ENCODE data around the gene ODF2.
"Not testable (repeated sequence)": the region's sequence is repeated elsewhere in the genome, so short reads cannot be mapped to it uniquely, and the experiment has no call there.

ODF2 gene

DNA sequence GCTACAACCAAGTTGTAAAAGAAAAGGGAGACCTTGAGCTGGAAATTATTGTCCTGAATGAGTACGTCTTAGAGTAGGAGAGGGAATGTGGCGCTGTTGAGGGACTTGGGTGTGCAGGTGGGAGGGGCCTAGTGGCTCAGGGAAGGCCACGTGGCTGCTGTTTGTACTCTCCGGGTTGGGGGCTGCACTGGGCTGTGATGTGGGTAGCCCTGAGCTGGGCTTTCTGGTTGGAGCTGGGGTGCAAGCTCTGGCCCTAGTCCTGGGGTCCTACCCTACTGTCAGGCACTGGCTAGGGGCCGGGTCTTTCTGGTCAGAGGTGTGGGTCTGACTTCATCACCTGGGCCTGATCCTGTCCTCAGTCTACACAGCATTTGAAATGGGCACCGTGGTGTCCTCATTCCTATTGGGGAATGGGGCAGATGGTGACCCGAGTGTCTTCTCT lies 29.6 kb downstream of the ODF2 start:
- no peak for DNase-seq

DNA sequence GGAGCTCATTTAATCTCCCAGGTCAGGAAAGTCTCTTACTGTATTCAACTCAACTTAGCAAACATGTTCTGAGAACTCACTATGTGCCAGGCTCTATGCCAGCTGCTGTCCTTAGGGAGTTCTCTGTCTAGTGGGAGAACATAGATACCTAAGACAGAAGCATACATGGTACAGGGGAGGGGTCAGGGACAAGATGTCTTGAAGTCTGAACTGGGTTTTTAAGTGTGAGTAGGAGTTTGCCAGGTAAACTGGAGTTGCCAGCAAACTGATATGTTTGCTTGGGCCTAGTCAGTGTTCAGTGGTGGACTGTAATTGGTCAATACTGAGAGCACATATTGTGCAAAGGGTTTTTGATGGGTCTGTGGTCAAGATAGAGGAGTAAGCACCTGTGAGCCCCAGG lies 30.4 kb downstream of the ODF2 start:
- DNase-seq = no peak

DNA sequence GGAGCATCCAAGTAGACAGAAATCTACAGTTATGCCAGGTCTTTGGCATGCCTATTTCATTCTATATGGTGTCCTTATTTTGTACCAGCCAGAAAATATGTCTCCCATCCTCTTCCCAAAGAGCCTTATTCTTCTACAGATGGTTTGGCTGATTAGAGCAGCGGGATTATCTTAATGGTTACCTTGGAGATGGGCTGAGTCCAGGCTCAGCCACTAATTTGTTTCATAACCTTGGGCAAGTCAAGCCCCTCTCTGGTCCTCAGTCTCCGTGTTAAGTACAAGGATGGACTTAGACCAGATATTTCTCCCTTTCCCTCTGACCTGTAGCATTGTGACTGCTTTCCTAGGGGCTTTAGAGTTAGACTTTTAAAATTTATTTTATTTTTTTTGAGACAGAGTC lies 37.6 kb downstream of the ODF2 start:
- no peak for DNase-seq

DNA sequence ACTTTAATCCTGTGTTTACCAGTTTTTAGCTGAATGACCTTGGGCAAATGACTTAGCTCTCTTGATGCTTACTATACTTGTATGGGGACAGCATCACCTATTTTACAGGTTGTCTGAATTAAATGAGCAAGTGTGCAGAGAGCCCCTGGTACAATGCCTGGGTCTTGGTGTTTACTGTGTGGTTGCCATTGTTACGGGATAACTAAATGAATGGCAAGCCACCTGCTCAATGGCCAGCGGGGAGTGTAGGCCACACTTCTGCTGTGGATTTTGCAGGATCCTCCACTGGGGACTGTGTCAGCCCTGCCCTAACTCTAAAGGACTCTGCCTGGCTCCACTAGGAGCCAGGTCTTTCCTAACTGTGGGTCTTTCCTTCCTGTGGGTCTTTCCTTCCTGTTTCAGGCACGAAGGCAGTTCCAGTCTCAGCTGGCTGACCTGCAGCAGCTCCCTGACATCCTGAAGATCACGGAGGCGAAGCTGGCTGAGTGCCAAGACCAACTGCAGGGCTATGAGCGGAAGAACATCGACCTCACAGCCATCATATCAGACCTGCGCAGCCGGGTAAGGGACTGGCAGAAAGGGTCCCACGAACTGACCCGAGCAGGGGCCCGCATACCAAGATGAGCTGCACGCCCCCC lies 38.4 kb downstream of the ODF2 start:
- DNase-seq = no peak

DNA sequence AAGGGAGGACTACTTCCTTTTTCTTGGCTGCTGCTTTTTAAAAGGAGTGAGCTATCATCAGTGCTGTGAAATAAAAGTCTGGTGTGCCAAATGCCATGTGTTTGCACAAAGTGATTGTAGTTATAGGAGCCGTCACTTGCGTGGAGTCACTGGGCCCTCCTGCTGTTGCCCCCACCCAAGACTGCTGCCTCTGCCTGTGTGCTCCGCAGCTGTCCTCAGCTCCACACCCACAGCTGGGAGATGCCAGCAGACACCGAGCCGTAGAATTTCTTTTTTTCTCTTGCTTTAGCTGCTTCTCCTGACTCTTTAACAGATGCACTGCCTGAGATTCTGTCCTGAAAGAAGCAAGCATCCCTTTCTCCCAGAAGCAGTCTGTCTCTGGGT lies 38.9 kb downstream of the ODF2 start:
- no peak for DNase-seq

DNA sequence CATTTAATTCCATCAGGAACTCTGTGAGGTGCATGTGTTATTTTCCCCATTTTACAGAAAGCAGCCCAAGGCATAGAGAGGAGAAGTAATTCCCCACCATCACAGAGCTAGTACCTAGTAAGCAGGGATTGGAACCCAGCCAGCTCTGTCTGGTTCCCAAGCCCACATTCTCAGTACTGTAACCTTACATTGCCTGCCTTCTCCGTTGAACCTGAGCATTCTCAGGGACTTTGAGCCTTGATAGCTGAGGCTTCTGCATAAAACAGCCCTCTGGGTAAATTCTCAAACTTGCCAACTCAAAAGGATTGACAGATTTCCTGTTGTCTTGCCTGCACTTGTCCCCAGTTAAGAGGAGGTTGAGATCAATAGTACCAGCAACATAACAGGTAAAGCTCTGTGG lies 39.5 kb downstream of the ODF2 start:
- no peak for DNase-seq

DNA sequence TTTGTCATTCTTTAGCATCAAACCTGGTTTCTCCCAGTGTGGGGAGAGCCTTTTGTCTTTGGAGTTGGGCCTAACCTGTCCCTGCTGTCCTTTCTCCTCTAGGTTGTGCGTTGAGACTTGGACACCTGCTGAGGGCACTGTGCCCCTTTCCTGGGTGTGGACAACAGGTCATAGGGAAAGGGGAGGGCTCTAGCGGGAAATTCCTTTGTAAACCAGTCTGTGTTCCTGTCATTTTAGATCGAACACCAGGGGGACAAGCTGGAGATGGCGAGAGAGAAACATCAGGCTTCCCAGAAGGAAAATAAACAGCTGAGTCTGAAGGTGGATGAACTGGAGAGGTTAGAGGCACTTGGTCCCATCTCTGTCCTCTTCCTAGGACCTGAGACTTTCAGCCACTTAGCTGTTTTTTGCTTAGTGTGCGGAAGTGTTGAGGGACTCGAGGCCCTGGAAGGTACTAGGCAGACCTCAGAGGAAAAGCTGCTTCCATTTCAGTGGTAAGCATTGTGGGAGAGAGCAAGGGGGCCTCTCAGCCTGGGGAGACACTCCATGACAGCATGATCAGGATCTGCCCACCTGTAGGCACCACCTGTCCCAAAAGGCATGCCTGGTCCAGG lies 40.1 kb downstream of the ODF2 start:
- DNase-seq = no peak

DNA sequence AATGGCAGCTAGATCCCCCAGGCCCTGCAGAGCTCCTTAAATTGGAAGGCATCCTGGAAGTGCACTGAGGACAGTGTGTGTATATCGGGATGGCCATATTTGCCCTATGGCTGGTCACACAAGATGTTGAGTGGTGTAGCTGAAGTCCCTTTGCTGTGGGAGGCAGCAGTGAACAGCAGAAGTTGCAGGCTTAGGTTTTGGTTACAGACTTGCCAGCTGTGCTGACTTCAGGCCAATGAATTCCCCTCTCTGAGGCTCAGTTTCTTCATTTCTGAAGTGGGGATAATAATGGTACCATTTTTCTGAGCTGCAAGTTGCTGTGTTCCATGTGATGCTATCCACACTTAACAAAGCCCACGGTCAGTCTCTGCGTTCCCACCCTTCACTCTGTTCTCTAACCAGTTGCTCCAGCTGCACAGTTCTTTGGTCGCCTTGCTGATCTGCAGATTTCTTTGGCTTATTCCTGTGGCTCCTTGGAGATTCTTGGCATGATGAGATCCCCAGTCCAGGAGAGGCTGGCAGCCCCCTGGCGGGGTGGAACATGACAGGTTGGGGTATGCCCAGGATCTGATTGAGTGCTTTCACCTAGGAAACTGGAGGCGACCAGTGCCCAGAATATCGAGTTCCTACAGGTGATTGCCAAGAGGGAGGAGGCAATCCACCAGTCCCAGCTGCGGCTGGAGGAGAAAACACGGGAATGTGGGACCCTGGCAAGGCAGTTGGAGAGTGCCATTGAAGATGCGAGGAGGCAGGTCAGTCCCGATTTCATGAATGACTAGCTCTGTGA lies 42.2 kb downstream of the ODF2 start:
- DNase-seq = no peak

DNA sequence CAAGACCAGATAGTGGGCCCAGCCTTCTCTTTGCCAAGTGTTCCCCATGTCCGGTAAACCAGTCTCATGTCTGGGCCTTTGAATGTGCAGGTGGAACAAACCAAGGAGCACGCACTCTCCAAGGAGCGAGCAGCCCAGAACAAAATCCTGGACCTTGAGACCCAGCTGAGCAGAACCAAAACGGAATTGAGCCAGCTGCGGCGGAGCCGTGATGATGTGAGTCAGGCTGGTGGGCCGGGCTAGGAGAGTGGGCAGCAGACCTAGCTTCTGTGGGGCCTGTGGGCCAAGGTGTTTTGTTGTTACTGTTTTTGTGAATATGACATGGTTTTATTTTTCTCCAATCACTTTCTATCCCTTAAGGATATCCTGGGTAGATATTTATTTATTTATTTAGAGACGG lies 43.1 kb downstream of the ODF2 start:
- DNase-seq = no peak

DNA sequence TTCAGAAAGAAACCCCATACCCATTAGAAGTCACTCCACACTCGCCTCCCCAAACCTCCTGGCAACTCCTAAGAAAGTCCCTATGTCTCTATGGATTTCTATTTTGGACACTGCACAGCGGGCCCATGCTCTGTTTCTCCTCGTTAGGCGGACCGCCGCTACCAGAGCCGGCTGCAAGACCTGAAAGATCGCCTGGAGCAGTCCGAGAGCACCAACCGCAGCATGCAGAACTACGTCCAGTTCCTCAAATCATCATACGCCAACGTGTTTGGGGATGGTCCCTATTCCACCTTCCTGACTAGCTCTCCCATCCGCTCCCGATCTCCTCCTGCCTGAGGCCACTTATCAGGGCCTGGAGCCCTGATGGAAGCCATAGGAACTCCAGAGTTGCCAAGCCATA lies 44.1 kb downstream of the ODF2 start:
- DNase-seq = no peak

DNA sequence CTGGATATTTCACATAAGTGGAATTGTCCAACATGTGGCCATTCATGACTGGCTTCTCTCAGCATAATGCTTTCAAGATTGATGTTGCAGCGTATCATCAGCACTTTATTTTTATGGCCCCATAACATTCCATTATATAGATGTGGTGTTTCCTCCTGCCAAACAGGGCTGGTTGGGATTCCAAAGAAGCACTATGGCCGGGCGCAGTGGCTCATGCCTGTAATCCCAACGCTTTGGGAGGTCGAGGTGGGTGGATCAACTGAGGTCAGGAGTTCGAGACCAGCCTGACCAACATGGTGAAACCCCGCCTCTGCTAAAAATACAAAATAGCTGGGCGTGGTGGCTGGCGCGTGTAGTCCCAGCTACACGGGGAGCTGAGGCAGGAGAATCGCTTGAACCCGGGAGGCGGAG lies 47.6 kb downstream of the ODF2 start:
- DNase-seq = not testable (repeated sequence)

DNA sequence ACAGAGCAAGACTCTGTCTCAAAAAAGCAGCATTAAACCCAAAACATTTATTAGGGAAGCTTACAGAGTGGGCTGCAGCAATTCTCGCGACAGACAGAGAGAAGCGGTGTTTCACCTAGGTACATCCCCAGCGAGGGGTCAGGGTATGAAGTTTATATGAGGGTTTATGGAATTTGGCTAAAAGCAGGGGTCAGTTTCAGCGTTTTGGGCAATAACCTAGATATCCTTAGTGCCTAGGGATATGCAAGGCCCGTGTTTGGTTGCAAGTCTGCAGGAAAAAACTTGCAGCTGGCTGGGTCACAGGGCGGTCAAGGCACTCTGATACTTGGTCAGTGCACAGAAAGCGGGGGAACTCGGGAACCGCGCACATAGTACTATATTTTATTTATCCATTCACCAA lies 48.1 kb downstream of the ODF2 start:
- no peak for DNase-seq

DNA sequence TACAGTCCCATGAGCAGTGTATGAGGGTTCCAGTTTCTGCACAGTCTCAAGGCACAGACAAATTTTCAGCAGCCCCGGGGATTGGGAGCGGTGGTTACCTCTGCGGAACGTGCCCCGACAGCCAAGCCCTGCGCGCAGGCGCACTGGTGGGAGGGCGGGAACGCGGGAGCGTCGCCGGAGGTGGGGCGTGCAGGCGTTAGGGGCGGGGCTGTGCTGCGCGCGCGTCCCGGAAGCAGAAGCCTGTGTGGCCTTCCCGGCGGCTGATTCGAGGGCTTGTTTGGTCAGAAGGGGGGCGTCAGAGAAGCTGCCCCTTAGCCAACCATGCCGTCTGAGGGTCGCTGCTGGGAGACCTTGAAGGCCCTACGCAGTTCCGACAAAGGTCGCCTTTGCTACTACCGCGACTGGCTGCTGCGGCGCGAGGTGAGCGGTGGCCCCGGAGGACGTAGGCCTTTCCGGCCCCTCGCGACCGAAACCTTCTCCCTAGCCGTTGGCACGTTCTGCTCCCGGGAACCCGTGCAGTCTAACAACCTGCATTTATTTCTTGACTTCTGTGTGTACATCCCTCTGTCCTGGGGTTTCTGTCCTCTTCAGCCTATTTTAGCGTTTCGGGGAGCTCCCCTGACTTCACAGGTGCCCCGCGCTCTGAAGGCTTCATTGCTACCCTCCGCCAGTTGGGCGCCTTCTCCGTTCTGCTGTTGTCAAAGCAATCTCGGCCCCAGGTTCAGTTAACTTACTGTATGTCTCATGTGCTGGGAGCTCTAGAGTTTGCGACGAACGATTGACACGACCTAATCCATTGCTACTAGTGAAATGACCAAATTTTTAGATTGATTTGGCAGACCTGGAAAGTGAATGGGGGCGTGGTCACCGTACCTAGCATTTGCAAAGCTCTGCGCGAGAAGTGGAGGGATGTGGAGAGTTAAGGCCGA lies 48.9 kb downstream of the ODF2 start, which contains the start of gene GLE1:
TSS of gene GLE1 (plus strand) at position 235 of the 929 bp plus-strand sequence. CDS start at position 322, 87 bp downstream.
- DNase-seq = peak; percentile 94 to 98 (median 95)

DNA sequence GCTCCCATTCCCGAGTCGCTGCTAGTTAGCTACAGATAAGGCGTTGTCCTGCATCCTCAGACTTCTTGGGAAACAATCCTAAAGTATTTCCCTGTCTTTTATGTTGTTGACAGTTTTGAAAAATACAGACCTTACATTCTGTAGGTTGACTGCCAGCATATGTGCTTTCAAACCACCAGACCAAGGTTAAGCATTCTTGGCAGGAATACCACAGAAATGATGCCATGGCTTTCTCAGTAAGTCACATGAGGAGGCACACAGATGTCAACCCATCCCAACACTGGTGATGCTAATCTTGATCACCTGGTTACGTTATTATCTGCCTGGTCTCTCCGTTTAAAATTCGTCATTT lies 49.6 kb downstream of the ODF2 start:
- DNase-seq = no peak

DNA sequence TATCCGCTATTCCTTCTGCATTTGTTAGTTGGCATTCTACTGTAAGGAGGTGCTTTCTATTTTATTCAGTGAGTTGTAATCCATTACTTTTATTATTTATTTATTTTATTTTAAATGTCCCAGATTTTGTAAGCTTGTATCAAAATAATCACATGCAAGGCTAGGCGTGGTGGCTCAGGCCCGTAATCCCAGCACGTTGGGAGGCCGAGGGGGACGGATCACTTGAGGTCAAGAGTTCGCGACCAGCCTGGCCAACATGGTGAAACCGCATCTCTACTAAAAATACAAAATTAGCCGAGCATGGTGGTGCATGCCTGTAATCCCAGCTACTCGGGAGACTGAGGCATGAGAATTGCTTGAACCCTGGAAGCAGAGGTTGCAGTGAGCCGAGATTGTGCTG lies 50.1 kb downstream of the ODF2 start:
- DNase-seq = not testable (repeated sequence)

DNA sequence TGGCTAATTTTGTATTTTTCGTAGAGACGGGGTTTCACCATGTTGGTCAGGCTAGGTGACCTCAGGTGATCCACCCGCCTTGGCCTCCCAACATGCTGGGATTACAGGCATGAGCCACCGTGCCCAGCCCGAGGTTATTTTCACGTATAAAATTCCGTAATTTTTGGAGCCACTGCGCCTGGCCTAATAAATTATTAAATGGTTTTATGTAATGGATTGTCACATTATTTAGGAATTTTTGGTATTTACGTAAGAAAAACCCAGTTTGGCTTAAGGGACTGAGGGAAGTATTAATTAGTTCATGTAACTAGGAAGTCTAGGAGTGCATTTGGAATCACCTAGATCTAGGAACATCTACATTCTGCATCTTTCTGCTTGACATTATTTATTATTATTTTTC lies 57.0 kb downstream of the ODF2 start:
- no peak for DNase-seq

DNA sequence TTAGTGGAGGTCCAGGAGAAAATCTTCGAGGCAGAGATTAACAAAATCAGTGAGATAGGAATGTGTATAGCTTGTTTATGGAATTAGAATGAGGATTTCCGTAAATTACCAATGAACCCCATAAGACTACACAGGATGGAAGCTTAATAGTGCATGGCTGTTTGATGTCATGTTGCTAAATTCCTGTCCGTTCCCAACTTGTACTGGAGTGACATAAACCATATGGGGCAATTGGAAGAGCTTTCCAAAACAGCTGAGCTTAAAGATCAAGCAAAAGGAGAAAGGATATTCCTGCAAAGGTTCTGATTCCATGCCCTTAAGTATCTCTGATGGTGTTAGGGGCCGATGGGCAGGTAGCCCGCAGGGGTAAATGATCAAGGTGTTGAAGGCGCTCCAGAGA lies 66.2 kb downstream of the ODF2 start:
- no peak for DNase-seq

DNA sequence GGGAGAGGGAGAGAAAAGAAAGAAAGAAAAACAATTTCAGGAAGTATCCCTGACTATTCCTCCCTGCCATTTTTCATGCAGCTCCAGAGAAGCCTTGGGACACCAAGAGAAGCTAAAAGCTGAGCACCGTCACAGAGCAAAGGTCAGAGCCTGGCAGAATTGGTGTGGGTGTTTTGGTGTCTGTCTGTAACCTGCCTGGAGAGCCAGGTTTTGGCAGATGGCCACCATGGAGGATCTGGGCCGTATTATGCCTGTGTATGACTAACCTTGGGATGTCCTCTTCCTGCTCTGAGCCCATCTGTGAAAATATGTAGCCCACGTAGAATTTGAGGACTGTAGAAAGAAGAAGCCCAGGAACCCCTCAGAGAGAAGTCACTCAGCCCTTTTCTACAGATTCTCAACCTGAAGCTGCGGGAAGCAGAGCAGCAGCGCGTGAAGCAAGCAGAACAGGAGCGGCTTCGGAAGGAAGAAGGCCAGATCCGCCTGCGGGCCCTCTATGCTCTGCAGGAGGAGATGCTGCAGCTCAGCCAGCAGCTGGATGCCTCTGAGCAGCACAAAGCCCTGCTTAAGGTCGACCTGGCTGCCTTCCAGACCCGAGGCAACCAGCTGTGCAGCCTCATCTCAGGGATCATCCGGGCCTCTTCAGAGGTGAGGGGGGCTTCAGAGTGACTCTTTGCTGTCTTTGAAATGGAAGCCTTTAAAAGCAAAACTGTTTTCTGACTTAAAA lies 67.6 kb downstream of the ODF2 start:
- no peak for DNase-seq

DNA sequence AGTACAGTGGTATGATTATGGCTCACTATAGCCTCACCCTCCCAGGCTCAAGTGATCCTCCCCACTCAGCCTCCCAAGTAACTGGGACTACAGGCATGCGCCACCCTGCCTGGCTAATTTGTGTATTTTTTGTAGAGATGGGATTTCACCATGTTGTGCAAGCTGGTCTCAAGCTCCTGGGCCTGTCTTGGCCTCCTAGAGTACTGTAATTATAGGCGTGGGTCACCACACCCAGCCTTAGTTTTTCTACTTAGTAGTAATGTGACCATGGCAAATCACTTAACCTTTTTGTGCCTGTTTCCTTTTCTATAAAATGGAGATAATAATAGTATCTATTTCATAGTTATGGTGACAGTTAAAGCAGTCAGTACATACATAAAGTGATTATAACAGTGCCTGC lies 70.9 kb downstream of the ODF2 start:
- DNase-seq = no peak

DNA sequence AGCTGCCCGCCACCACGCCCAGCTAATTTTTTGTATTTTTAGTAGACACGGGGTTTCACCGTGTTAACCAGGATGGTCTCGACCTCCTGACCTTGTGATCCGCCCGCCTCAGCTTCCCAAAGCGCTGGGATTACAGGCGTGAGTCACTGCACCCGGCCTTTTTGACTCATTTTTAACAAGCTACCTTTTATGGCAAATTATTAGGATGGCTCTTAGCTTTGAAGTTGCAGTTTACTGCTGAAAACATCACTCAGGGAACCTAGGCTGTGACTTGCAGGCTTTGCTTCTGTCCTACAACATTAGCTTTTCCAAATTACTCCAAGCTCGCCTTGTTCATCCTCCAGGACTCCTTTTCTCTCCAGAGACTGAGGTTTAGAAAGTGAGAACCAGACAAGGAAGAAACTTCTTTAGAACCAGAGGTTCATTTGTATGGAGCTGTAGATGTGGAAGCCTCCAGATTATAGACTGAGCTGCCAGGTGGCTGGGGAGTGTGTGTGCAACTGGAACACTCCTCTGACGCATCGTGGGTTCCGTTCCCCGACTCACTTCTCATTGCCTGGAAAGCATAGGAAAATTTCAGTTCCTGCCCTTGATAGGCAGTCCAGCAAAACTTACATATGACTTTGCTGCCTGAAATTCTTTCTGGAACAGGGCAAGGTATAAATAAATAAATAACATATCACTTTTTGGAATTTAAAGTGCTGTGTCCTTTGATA lies 72.8 kb downstream of the ODF2 start:
- DNase-seq = no peak

DNA sequence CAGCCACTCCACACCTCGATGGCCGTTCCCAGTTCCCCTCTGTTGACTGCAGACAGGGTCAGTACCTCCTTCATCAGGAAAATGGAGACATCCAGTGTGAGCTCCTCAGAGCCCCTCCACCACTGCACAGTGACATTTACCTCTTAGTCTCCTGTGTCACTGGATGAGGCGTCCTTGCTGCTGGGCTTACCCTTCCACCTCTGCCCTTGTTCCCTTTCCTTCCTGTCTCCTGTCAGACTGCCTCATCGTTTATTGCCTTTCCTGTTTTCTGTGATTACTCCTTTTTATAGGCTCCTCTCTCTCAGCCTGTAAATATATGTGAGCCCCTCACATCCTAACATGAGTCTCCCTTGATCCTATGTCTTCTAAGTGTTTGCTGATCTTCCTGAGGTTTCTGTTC lies 73.4 kb downstream of the ODF2 start:
- no peak for DNase-seq

DNA sequence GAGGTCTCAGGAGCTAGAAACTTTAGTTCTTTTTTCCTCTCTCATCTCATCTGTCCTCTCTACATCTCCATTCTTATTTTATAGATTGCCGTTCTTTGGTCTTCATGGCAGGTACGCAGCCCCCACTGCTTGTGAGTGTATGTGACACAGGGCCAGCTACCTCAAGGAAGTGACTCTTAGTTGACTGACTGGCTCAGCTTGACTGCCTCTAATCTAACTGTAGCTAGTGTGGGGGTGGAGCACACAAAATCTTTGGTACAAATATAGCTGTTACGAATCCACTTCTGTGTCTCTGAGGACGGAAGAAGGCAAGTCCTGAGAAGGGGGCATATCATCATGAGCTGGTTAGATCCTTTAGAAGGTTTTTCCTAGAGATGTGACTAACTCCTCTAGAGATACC lies 76.8 kb downstream of the ODF2 start:
- DNase-seq = no peak
